Loucy (cell line): ENCODE results near the gene FANCE.

Source experiments
- CTCF ChIP-seq: fragments of 200-600 bp; sonication (generic); conservative IDR thresholded peaks from 2 replicates; pipeline ENCODE4 v1.5.1; 2014; ENCODE audit warnings: mild to moderate bottlenecking, antibody characterized with exemption, low read length
- EZH2phosphoT487 ChIP-seq: fragments of 200-600 bp; IDR thresholded peaks from 2 replicates; pipeline ENCODE4 v1.6.1; 2018; ENCODE audit warnings: antibody characterized with exemption, mild to moderate bottlenecking, moderate library complexity, borderline replicate concordance

- no peak for TF ChIP-seq CTCF
- no peak for TF ChIP-seq EZH2phosphoT487
These were observed 26.1 kb upstream of the FANCE start for GRCh38 chr6:35426074-35426473.
